ENCODE data around the gene GPRC5C. TPM values are rescaled to one million over a fixed set of nuclear protein-coding genes. Genes with fewer than 3 reads are reported as not detected.

The GPRC5C gene
- total RNA-seq, 4 donors from 2014 or later, result 11.3 to 27.2 (median 14.3) TPM

- no peak for TF ChIP-seq POLR2A (IDR thresholded peaks at IDR 0.05)
- no peak for TF ChIP-seq POLR2AphosphoS5 (IDR thresholded peaks at IDR 0.05)
- no peak for TF ChIP-seq CTCF (IDR thresholded peaks at IDR 0.05)
- no peak for TF ChIP-seq EP300 (IDR thresholded peaks at IDR 0.05)
- no peak for ATAC-seq
- no peak overlapping the region for H3K27ac ChIP-seq
- H3K9me3 ChIP-seq, result no peaks in the 10 kb centered on the region
- no peak overlapping the region for H3K4me3 ChIP-seq
- no peaks in the 10 kb centered on the region for H3K4me1 ChIP-seq
- 52 to 76% methylated on average over 4 to 5 of the region's 5 CpGs for WGBS, 2 donors (ENCODE audit: low coverage in 1 of 2)
- H3K27me3 ChIP-seq, result no peaks in the 10 kb centered on the region
- no peaks in the 10 kb centered on the region for H3K36me3 ChIP-seq
These were observed 40.1 kb upstream of the GPRC5C start for GRCh38 chr17:74391771-74392170.

- Histone ChIP-seq H3K36me3 (no peaks in the 10 kb centered on the region), H3K4me3 (no peak overlapping the region), H3K9me3 (no peaks in the 10 kb centered on the region), H3K4me1 (no peaks in the 10 kb centered on the region), H3K27ac (no peak overlapping the region), H3K27me3 (no peaks in the 10 kb centered on the region)
- 47 to 64% methylated on average over 2 to 3 of the region's 5 CpGs for WGBS, 2 donors (ENCODE audit: low coverage in 1 of 2)
- ATAC-seq, result no peak
- no peak for TF ChIP-seq EP300 (IDR thresholded peaks at IDR 0.05)
- TF ChIP-seq POLR2AphosphoS5 (IDR thresholded peaks at IDR 0.05), result no peak
- TF ChIP-seq POLR2A (IDR thresholded peaks at IDR 0.05), result no peak
These were observed 39.0 kb upstream of the GPRC5C start for GRCh38 chr17:74392848-74393247.

GRCh38 chr17:74393346-74393942 lies 38.4 kb upstream of the GPRC5C start:
- Histone ChIP-seq H3K27ac (no peak overlapping the region), H3K36me3 (no peaks in the 10 kb centered on the region), H3K27me3 (no peaks in the 10 kb centered on the region), H3K4me1 (no peaks in the 10 kb centered on the region), H3K4me3 (no peak overlapping the region), H3K9me3 (no peaks in the 10 kb centered on the region)
- no peak for TF ChIP-seq POLR2AphosphoS5 (IDR thresholded peaks at IDR 0.05)
- 41% methylated on average over 6 of the region's 6 CpGs; no CpG with 5 or more reads in 1 of the 2 donors for WGBS, 2 donors (ENCODE audit: low coverage in 1 of 2)
- ATAC-seq, result no peak

- Histone ChIP-seq H3K27me3 (no peaks in the 10 kb centered on the region), H3K27ac (no peak overlapping the region), H3K4me1 (no peaks in the 10 kb centered on the region), H3K36me3 (no peaks in the 10 kb centered on the region), H3K9me3 (no peaks in the 10 kb centered on the region), H3K4me3 (no peak overlapping the region)
- TF ChIP-seq POLR2A (IDR thresholded peaks at IDR 0.05), result no peak
- no peak for TF ChIP-seq CTCF (IDR thresholded peaks at IDR 0.05)
- no peak for TF ChIP-seq EP300 (IDR thresholded peaks at IDR 0.05)
- TF ChIP-seq POLR2AphosphoS5 (IDR thresholded peaks at IDR 0.05), result no peak
- 70 to 86% methylated on average over 2 to 5 of the region's 12 CpGs for WGBS, 2 donors (ENCODE audit: low coverage in 1 of 2)
- no peak for ATAC-seq
These were observed 37.5 kb upstream of the GPRC5C start for GRCh38 chr17:74394275-74394950.

- no peak for TF ChIP-seq EP300 (IDR thresholded peaks at IDR 0.05)
- TF ChIP-seq POLR2AphosphoS5 (IDR thresholded peaks at IDR 0.05), result no peak
- no peak for TF ChIP-seq CTCF (IDR thresholded peaks at IDR 0.05)
- TF ChIP-seq POLR2A (IDR thresholded peaks at IDR 0.05), result no peak
- H3K4me3 ChIP-seq, result no peak overlapping the region
- H3K27me3 ChIP-seq, result no peaks in the 10 kb centered on the region
- H3K27ac ChIP-seq, result no peak overlapping the region
- ATAC-seq, result no peak
- no peaks in the 10 kb centered on the region for H3K36me3 ChIP-seq
- no peaks in the 10 kb centered on the region for H3K4me1 ChIP-seq
- no peaks in the 10 kb centered on the region for H3K9me3 ChIP-seq
- WGBS, 2 donors (ENCODE audit: low coverage in 1 of 2), result no CpG with 5 or more reads among the region's 7 CpGs
These were observed 36.9 kb upstream of the GPRC5C start for GRCh38 chr17:74394977-74395376.

GRCh38 chr17:74396567-74396966 lies 35.3 kb upstream of the GPRC5C start:
- Histone ChIP-seq H3K9me3 (no peaks in the 10 kb centered on the region), H3K27ac (no peak overlapping the region), H3K36me3 (no peaks in the 10 kb centered on the region), H3K4me3 (no peak overlapping the region), H3K27me3 (no peaks in the 10 kb centered on the region), H3K4me1 (no peaks in the 10 kb centered on the region)
- no peak for TF ChIP-seq POLR2AphosphoS5 (IDR thresholded peaks at IDR 0.05)
- TF ChIP-seq CTCF (IDR thresholded peaks at IDR 0.05), result no peak
- no peak for TF ChIP-seq POLR2A (IDR thresholded peaks at IDR 0.05)
- TF ChIP-seq EP300 (IDR thresholded peaks at IDR 0.05), result no peak
- WGBS, 2 donors (ENCODE audit: low coverage in 1 of 2), result 91 to 100% methylated on average over 2 to 4 of the region's 4 CpGs
- no peak for ATAC-seq
